GM08714 (cell line): ENCODE results near the gene MISP.
"Not testable (repeated sequence)": the region's sequence is repeated elsewhere in the genome, so short reads cannot be mapped to it uniquely, and the experiment has no call there.

Experiments
- H3K4me3 ChIP-seq: fragments of 200-500 bp; sonication (Bioruptor generic); 2 replicates; pipeline ENCODE4 v1.5.1; 2014; ENCODE audit warnings: mild to moderate bottlenecking, low read length, inconsistent platforms
- ZNF274 ChIP-seq: IDR thresholded peaks from 2 replicates; pipeline ENCODE4 v1.6.1; 2012; ENCODE audit warnings: mild to moderate bottlenecking, low read depth, low read length

MISP gene

DNA sequence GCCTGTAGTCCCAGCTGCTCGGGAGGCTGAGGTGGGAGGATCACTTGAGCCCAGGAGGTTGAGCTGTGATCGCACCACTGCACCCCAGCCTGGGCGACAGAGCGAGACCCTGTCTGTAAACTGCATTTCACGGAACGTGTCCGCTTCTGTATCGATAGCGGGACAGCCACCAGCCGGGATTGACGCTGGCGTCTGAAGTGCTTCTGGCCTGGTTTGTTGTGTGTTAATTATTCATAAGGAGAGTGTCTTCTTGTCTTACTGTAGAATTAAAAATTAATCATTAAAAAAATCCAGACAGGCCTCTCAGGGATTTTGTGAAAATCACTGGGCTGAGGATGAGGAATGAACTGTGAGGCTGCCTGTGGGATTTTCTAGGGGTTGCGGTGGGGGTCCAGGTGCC, 16.2 kb upstream of the MISP start:
- H3K4me3 ChIP-seq = no peak overlapping the region
- no peak for TF ChIP-seq ZNF274

DNA sequence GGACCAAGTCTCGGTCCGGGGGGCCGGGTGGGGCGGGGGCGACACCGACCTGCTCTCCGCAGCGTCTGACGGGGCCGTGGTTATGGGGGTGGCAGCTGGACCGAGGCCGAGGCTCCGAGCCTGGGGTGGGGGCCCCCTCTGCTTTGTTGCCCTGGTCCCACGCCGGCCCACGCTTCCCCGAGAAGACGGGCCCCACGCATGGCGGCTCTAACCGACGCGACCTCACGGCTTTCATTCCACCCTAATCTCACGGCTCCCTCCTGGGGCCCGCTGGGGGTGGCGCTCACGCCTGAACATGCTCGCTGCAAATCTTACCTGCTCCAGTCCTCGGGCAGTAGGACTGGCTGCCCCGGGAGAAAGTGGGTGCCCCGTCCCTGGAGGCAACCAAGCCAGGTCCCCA, 14.8 kb upstream of the MISP start:
- no peak overlapping the region for H3K4me3 ChIP-seq
- no peak for TF ChIP-seq ZNF274

DNA sequence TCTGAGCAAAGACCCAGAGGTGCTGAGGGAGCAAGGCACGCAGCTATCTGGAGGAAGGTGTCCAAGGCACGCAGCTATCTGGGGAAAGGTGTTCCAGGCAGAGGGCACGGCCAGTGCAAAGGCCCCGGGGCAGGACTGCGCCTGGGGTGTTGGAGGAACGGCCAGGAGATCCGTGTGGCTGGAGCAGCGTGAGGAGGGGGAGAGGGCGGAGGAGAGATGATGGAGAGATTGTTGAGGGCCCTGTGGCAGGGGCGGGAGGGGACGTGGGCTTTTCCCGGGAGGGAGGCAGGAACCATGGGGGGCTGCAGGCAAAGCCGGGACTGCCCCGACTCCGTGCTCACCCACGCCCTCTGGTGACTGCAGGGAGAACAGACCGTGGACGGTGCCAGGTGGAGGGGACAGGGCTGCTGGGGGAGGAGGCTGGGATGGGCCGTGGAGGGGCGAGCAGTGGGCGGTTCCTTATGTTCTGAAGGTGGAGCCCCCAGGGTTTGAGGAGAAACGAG, 13.3 kb upstream of the MISP start:
- H3K4me3 ChIP-seq = no peak overlapping the region
- no peak for TF ChIP-seq ZNF274

DNA sequence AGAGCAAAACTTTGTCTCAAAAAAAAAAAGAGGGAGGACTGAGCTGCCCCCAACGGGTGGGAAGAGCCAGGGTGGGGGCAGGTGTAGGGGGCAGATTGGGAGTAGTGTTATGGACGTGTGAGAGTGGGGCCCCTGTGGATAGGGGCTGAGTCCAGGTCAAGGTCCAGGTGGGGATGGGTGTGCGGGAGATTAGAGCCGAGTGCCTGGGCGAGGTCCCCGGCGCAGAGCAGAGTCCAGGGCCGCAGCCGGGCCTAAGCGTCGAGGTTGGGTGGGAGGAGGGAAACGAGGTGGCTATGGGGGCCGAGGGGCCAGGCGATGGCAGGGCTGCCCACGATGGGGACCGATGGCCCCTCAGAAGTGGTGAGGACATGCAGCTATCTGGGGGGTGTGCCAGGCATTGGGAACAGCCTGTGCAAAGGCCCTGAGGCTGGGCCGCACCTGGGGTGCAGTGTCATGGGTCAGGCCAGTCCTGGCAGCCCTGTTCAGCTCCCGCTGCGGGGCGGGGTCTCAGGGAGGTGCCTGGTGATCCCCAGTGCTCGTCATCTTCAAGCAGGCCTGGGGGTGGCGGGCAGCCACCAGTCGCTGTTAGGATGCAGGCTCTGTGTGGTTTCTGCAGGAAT, 12.3 kb upstream of the MISP start:
- H3K4me3 ChIP-seq = no peak overlapping the region
- no peak for TF ChIP-seq ZNF274

DNA sequence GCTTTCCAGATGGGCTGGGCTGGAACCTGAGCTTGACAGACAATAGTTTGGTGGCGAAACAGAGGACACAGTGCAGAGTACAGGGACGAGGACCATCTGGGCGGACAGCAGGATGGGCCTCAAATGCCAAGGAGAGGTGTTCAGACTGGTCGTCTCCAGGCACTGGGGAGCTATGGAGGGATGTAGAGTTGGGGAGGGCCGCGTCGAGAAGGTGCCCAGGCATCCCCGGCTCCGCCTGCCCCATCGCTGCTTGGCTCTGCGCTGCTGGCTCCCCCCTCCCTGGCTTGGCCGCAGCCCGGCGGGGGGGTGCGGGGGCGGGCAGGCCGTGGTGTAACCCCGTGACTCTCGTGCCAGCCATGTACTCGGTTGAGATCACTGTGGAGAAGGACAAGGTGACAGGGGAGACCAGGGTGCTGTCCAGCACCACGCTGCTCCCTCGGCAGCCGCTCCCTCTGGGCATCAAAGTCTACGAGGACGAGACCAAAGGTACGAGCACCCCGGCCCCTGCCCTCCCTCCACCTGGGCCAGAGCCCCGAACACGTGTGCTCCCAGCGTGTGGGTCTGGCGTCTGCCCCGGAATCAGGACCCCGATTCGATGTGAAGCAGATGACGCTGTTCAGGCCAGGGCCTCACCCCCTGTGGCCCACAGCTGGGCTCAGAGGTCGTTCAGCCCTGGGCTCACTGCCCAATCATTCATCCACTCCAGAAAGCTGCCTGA, 10.8 kb upstream of the MISP start:
- no peak for TF ChIP-seq ZNF274
- H3K4me3 ChIP-seq = no peak overlapping the region

DNA sequence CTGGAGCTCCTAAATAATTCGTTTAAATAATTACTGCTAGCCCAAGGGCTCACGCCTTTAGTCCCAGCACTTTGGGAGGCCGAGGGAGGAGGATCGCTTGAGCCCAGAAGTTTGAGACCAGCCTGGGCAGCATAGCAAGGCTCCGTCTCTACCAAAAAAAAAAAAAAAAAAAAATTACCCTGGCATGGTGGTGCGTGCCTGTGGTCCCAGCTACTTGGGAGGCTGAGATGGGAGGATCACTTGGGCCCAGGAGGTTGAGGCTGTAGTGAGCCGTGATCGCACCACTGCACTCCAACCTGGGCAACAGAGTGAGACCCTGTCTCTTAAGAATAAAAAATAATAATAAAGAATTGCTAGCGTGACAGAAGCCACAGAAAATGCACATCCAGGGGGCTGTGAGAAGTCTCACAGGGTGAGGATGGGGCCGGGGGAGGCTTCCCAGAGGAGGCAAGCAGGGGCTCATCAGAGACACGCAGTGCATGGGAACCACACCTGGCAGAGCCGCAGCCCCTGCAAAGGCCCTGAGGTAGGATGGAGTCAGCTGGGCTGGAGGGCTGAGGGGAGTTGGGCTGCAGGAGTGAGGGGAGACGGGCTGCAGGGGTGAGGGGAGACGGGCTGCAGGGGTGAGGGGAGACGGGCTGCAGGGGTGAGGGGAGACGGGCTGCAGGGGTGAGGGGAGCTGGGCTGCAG, 10.0 kb upstream of the MISP start:
- H3K4me3 ChIP-seq = not testable (repeated sequence)

DNA sequence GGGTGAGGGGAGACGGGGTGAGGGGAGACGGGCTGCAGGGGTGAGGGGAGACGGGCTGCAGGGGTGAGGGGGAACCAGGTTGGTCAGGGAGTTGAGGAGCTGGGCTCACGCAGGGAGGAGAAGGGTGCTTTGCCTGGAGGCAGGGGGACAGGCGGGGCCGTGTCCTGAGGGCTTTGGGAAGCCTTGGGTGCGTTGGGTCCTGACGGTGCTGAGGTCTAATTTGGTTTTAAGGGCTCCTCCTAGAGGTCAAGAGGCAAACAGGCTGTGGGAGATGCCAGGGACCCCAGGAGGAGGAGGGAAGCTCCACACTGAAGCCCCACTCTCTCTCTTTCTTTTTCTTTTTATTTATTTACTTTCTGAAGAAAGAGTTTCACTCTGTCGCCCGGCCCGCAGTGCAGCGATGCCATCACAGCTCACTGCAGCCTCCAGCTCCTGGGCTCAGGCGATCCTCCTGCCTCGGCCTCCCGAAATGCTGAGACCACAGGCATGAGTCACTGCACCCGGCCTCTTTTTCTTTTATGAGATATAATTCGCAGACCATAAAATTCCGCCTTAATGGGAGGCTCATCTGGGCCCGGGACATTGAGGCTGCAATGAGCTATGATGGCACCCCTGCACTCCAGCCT, 9.3 kb upstream of the MISP start:
- no peak for TF ChIP-seq ZNF274
- H3K4me3 ChIP-seq = no peak overlapping the region

DNA sequence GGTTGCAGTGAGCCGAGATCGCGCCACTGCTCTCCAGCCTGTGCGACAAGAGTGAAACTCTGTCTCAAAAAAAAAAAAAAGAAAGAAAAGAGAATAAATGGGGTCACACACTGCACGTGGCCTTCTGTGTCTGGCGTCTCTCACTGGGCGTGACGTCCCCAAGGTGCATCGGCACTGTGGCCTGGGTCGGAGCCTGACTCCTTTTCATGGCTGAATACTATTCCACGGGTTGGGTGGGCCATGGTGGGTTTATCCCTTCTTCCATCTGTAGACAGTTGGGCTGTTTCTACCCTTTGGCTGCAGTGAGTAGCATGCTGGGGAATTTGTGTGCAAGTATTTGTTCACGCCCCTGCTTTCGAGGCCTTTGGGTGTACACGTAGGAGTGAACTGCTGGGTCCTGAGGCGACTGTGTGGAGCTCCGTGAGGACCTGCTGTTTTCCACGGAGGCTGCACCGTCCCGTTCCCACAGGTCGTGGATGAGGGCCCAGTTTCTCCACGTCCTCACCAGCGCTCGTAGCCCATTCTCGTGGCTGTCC, 8.3 kb upstream of the MISP start:
- no peak overlapping the region for H3K4me3 ChIP-seq
- no peak for TF ChIP-seq ZNF274

DNA sequence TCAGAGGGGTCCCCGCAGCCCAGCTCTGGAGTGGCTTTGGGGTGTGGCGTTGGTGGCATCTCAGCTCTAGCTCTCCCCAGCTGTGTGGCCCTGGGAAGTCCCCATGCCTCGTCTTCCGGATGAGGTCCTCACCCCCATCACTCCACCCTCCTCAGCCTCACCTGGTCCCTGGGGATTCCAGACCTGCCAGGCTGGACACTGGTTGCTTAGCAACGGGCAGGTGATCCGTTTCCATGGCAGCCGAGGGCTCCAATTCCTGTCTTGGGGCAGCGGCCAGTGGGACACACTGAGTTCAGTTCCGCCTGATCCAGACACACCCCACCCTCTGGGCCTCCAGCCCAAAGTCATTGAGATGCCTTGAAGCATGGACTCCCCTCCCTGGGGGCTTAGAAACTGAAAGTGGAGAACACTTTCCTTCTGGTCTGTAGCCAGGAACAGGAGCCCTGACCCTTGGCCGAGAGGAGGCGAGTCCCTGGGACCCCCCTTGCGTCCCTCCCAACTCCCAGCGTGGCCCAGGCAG, 7.7 kb upstream of the MISP start:
- TF ChIP-seq ZNF274 = no peak
- no peak overlapping the region for H3K4me3 ChIP-seq

DNA sequence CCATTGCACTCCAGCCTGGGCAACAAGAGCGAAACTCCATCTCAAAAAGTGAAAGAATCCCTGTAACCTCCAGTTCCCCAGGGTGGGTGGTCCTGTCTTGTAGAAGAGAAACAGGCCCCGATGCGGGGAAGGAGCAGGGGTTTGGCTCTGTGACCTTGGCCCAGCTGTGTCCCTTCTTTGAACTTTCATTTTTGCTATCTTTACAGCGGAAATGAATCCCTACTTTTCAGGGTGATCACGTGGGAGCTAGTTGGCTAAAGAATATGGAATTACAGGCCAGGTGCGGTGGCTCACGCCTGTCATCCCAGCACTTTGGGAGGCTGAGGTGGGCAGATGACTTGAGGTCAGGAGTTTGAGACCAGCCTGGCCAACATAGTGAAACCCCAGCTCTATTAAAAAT, 5.8 kb upstream of the MISP start:
- not testable (repeated sequence) for H3K4me3 ChIP-seq

DNA sequence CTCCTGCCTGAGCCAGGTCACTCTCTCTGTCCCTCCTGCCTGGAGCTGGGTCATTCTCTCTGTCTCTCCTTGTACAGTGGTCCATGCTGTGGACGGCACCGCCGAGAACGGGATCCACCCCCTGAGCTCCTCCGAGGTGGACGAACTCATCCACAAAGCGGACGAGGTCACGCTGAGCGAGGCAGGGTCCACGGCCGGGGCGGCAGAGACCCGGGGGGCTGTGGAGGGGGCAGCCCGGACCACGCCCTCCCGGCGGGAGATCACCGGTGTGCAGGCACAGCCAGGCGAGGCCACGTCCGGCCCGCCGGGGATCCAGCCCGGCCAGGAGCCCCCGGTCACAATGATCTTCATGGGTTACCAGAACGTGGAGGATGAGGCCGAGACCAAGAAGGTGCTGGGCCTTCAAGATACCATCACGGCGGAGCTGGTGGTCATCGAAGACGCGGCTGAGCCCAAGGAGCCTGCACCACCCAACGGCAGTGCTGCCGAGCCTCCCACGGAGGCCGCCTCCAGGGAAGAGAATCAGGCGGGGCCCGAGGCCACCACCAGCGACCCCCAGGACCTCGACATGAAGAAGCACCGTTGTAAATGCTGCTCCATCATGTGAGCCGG, 4.6 kb upstream of the MISP start:
- no peak for TF ChIP-seq ZNF274
- H3K4me3 ChIP-seq = no peak overlapping the region

DNA sequence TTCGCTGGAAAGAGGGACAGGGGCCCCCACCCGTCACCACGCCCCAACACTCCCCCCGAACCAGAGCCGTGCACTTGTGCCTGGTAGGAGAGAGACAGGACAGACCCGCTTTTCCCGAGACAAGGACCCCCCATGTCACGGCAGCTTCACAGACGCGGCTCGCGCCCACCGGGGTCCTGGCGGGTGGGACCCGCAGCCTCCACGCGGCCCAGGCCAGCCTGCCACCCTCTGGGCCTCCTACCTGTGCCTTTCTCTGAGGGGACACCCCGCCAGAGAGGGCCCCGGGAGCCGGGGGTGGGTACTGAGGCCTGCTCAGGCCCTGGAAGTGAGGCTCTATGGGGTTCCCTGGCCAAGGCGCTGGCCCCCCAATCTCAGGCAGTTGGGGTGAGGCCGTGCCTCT, 4.0 kb upstream of the MISP start:
- no peak for TF ChIP-seq ZNF274
- no peak overlapping the region for H3K4me3 ChIP-seq

DNA sequence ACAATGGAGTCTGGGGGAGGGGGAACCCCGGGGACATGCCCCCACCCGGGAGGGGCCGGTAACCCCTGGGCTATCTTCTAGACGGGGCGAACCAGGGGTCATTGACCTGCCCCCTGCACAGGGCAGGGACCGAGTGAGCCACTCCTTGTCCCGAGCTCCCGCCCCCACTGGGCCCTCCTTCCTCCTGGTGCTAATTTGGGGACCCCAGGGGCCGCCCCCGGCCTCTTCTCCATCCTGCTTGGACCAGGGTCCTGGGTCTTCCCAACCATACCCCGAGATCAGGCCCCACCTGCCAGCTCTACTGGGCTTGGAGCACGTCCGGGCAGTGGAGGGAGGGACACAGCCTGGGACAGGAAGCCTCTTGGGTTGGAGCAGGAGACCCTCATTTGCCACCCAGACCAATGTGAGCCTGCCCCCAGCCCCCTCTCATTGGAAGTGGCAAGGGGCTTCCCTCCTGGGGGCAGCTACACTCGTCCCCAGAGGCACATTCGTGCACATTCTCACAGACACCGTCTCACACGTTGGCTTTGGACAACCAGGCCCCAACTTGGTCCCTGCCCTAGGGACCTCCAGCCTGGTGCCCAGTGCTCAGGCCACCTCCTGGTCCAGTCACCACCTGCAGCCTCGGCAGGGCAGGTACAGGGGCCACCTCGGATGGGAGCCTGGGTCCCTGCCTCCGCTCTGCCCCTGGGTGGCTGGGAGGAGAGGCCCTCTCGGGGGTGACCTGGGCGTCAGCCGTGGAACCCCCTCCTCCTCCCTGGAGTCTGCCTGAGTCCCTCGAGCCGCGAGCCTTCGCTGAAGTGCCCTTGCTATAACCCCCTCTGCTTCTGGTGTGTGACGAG, 3.3 kb upstream of the MISP start:
- TF ChIP-seq ZNF274 = no peak
- H3K4me3 ChIP-seq = no peak overlapping the region
